Measurements from ENCODE around the gene RPL23.
A peak's percentile ranks its signal among the peaks of the same experiment; 100 is the strongest.

The RPL23 gene
- 559 to 735 reads per million in 2 donors for total RNA-seq

DNA sequence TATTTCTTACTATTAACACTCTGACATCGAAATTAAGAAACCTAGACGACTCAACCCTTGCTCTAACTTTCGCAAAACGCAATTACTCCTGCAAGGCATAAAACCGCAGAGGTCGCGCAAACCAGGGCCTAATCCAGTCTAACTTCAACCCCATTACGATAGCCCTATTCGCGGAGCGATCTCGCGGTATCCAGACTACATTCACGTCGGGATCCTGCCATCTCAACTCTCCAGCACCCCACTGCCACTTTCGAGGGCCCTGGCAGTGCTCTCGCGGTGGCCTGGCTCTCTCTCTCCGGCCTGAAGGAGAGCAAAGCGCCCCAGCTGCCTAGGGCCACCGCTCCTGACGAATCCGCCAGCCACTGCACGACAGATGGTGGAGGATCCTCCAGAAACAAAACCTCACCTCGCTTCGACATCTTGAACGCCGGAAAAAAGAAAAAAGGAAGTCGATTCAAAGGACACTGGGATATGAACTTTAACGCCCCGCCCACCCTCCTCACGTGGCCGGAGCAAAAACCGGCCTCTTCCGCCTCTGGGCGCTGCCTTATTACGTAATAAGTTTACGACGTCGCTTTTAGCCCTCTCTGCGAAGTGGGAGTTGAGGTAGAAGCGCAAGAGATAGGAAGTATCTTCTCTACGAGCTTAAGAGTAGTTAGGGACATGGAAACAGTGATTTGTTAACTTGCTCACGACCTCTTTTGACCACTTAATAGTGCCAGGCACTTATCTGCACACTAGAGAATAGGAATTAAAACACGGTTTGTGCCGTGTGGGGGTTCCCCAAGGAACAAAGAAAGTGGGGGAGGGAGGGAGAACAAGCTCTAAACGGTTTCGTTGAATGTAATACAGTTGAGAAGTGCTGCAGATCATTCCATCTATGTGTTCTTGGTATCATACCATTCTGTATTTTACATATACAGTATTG, at the start of gene RPL23:
Gene RPL23, minus strand, starts transcription at position 430 of the 928 bp plus-strand sequence. Its CDS starts 11 bp downstream, at position 419.
- DNase-seq: peak; percentile 50

DNA sequence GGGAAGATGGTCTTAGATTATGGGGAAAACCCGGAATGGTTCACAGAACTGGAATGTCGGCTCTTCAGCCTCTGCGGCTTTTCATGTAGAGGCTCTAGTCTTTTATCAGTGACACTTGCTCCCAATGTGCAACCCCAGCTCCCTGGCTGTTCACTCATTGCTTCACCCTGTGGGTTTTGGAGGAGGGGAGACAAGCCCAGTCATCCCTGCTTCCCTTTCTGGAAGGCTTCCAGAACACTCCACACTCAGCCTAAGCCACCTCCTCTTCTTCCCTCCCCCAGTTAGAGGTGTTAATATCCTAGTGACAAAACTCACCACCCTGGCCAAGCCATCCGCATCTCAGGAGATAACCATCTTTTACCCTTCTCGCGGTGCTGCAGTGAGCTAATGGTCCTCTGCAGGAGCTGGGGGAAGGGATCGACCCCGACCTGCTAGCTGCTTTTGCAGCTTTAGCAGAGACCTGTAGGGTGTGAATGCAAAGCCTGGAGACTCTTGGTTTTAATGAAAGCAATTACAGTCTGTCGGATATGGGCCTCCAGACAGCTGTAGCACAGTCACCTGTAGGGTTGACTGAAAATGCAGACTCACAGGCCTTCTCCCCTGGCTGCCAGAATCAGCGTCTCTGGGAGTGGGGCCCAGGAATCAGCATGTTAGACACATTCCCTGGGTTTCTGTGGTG, 47.6 kb upstream of the RPL23 start:
- DNase-seq: no peak

DNA sequence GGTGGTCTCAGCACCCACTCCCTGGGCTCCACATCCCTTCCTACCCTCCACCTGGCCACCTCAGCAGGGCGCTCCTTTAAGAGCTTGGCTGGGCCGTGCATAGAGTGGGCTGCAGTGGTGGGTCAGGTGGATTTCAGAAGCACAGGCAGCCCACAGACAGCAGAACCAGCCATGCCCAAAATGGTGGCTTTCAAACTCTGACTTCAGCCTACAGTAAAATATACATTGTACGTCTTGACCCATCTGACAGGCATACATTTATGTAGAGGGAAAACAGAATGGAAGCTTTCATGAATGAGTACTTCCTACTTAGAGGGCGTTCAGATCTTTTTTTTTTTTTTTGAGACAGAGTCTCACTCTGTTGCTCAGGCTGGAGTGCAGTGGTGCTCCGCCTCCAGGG, 45.9 kb upstream of the RPL23 start:
- no peak for DNase-seq

DNA sequence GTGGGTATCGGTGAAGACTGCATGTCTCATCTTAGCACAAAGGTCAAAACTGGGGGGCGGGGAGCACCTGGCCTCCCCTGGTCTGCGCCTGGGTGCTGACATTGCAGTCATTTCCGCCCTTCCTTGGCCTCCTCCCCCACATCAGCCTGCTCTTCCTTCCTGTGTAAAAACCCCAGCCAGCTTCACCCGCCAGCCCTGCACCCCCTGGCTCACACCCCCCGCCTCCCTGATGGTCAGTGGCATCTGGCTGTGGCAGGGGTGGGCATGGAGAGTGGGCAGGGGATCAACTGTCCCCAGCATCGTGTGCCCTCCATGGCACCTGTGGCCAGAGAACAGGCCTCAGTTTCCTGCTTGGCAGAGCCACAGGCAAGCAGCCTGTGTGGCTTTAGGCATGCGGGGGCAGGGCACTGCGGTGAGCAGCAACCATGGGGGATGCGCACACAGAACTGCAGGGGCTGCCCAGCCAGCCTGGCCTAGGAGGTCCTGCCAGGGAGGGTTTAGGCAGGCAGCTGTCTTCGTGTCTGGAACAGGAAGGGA, 45.4 kb upstream of the RPL23 start:
- DNase-seq: peak; percentile 58

DNA sequence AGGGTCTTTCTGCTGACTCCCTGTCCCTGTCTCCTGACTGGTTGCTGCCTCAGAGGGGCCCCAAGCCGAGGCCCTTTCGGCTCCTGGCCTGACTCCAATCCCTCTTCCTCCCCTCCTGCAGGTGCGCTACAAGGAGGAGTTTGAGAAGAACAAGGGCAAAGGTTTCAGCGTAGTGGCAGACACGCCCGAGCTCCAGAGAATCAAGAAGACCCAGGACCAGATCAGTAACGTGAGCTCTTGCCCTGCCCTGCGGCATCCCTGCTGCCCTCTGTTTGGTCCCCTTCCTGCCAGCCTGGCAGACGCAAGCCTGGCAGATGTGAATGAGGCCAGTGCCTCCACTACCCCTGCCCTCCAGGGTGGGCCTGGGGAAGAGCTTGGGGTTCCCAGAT, 44.8 kb upstream of the RPL23 start:
- no peak for DNase-seq

DNA sequence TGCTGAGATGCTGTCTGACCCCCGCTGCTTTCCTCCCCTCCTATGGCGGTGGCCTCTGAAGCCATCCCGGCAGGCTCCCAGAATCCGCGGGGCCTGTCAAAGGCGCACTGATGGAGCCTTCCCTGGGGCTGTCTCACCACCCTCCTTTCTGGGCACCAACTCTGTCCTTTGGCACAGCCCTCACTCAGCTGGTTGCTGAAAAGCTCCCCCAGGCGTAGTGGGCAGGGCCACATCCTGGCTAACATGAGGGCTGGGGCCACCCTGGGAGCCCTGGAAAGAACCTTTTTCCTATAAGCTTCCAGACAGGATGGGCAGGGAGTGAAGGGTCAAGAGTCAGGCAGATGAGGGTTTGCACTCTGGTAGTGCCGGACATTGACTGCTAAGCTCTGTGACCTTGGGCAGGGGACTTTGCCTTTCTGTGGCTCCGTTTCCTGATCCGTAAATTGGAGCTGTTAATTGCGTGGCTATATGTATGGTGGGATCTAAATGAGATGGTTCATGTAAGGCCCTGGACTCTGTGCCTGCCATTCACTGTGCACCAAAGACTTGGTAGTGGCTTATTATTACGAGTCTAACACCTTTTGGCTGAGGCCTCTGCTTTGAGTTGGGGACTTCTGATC, 44.3 kb upstream of the RPL23 start:
- no peak for DNase-seq

DNA sequence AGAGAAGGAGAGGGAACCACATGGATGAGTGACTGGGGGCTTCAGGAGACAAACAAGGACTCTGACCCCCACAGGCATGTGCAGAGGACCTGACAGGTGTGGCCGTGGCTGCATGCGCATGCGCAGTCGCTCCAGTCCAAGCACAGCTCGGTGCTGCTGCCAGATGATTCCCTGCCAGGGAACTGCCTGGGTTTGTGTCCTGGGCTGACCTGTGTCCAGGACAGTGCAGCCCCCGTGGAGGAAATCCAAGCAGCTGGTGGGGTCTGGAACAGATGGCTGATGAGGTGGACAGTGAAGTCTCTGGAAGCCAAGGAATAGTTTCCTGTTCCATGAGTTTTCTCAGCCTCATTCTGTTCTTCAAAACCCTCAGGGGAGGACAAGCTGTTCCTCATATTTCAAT, 43.7 kb upstream of the RPL23 start:
- DNase-seq: no peak

DNA sequence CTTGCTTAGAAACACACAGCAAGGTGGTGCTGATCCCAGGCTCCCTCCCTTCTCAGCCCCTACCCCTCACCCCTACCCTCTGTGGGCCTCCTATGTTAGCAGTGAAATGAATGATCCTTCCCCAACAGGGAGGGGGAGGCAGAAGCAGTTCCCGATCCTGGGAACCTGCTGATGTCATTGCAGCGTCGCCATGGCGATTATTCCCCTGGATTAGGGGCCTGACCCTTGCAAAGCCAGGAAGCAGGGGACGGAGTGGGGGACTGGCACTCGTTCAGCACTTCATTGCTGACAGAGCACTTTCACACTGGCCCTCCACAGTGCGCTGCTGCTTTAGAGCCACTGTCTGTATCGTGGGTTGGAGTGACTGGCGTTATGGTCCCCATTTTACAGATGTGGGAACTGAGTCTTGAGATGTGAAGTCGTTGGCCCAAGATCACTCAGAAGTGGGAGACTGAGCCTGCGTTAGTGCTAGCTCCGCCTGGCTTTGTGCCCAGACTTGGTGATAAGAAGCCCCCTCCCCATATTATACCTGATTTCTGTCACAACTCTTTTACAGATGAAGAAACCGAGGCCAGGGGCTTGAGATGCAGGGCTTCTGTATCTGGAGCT, 42.9 kb upstream of the RPL23 start:
- DNase-seq: no peak

DNA sequence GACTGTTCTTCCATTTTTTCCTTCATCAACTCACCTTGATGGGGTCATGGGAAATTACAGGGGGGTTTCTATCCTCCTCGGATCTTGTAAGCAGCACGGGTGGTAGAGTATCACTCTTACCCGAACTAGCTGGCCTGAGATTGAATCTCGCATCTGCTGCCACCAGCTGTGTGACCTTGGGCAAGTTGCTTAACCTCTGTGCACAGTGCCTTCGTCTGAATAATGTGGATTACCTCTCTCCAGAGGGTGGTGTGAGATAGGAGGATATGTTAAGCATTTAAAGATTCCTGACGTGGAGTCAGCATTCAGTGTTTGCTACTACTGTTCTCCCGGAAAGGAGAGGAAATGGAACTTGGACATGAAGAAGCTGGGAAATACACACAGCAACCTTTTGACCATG, 40.8 kb upstream of the RPL23 start:
- no peak for DNase-seq

DNA sequence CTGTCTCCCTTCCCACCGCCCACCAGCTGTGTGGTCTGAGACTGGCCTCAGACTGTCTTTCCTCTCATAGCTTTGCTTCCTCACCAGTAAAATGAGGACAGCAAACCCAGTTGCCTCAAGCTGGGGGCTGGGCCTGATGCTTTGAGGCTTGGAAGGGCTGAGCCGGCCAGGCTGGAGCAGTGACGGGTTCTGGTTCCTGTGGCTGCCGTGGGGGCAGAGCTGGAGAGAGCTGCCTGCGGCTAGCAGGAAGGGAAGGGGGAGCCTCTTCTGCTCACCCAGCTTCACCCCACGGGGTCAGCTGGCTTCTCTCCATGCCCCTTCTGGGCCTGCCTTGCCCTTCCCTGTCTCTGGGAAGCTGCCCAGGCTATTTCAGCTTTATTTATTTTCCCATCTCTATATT, 40.1 kb upstream of the RPL23 start:
- peak; percentile 38 for DNase-seq

DNA sequence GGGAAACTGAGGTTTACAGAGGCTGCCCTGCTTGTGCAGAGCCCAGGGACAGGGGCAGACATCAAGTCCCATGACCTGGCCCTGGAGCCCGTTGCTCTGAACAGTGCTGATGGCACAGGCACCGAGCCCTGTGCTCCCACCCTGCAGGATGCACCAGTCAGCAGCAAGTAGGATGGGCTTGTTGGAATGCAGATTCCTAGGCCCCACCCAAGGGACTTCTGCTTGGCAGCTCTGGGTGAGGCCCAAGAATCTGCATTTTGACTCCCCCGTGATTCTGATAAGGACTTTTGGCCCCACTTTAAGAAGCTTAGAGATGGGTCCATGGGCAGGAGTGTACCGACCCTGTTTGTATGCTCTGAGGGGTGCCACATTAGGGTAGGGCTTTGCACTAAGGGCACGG, 39.6 kb upstream of the RPL23 start:
- DNase-seq: no peak

DNA sequence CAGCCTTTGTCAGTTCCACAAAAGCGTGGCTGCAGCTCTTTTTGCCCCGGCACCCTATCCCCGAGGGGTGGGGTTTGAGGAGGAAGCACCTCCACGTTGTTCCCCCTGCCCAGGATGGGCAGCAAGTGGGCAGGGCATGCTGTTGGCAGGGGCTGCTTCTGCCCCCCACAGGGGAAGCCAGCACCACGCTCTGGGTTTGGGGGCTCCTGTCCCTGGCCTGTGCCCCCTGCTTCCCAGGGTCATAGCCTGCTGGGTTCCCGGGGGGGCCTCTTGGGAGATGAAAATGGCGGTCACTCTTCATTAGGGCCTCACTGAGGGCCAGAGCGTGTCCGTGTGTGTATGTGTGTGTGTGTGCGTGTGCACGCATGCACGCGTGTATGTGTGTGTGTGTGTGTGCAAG, 39.1 kb upstream of the RPL23 start:
- DNase-seq: no peak

DNA sequence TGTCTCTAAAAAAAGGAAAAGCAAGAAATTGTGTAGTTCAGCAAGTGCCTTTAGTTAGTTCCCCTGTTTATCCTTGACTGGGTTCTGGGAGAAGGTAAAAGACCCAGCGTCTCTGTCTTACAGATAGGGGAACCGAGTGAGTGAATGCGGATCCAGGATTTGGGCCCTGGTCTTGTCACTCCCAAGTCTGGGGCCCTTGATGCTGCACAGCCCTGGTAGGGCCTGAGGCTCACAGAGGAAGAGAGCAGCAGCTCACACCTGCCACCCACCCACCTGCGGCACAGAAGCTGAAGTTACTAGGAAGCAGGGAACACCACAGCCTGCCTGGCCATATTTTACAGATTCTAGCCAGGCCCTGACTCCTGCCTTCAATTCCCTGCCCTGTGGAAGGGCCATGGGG, 38.6 kb upstream of the RPL23 start:
- DNase-seq: no peak

DNA sequence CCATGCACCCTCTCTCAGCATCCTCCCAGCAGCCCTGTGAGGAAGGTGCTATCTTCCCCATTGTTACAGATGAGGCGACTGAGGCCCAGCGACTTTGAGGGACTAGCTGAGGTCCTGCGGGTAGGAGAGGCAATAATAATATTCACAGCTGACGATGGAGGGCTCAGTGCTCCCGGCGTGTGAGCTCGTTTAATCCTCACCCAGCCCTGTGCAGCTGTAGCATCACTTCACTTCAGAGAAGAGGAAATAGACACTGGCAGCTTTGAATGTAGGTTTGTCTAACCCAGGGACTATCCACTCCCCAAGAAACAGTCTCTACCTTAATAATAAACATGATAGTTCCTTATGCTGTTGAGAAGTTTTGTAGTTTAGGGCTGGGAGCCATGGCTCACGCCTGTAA, 37.9 kb upstream of the RPL23 start:
- no peak for DNase-seq

DNA sequence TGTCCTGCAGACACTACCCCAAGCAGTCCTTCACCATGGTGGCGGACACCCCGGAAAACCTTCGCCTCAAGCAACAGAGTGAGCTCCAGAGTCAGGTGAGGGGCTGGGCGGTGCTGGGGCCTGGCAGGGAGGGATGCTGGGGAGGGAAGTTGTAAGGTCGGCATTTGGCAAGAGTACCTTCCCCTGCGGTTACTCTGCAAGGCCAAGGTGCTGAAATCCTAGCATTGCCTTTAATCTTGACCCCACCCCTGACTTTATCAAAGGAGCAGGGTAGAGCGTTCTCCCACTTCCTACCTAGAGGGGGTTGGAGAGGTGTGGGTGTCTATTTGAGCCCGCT, 36.9 kb upstream of the RPL23 start:
- DNase-seq: no peak

DNA sequence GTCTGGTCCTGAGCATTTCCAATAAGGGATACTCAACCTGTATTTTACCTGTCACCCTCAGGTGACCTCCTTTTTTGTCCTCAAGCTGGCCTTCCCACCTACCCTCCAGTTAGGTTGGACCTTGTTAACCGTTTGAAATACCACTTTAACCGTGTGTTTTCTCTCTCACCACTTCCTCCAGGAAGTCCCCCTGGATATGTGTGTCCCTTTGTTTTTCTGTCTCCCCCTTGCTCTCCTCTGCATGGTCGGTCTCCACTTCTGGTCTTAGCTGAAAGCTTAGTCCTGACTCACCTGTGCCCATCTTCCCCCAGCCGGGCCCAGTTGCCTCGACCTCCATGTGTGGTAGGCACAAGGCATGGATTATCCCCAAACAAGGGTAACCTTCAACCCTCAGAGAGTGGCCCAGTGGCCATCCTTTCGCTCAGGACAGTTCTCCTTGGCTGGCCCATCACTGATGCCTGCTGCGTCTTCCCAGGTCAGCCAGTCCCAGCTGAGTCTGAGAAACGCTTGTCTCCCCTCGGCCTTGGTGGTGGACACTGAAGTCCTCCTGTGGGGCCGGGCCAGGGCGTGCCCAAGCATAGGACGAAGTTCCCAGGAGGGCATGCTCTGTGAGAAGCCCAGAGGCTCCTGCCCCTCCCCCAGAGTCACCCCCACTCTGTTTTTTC, 36.4 kb upstream of the RPL23 start:
- no peak for DNase-seq

DNA sequence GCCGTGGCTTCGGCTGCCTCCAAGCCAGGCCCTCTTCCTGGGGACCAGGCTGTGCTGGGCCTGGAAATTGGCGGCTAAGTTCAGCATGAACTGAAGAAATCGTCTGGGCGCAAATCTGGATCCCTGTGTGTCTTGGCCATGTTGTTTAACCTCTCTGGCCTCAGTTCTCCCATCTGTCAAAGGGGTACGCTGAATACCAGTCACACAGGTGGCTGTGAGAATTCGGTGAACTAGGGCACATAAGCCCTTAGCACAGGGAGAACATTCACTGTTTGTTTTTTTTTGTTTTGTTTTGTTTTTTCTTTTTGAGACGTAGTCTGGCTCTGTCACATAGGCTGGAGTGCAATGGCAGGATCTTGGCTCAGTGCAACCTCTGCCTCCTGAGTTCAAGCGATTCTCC, 35.3 kb upstream of the RPL23 start:
- no peak for DNase-seq

DNA sequence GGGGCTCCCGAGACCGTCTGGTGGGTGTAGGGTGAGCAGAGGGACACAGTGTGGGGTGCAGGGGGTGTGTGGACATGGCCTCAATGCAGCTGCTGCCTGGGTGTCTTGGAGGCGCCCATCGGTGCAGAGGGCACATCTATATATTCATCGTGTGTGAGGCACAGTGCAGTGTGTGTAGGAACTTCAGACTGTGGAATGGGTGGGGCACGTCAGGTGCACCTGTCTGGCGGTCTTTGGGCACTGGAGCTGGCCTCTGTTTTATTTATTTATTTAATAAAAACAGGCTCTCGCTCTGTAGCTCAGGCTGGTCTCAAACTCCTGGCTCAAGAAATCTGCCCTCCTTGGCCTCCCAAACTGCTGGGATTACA, 33.1 kb upstream of the RPL23 start:
- no peak for DNase-seq

DNA sequence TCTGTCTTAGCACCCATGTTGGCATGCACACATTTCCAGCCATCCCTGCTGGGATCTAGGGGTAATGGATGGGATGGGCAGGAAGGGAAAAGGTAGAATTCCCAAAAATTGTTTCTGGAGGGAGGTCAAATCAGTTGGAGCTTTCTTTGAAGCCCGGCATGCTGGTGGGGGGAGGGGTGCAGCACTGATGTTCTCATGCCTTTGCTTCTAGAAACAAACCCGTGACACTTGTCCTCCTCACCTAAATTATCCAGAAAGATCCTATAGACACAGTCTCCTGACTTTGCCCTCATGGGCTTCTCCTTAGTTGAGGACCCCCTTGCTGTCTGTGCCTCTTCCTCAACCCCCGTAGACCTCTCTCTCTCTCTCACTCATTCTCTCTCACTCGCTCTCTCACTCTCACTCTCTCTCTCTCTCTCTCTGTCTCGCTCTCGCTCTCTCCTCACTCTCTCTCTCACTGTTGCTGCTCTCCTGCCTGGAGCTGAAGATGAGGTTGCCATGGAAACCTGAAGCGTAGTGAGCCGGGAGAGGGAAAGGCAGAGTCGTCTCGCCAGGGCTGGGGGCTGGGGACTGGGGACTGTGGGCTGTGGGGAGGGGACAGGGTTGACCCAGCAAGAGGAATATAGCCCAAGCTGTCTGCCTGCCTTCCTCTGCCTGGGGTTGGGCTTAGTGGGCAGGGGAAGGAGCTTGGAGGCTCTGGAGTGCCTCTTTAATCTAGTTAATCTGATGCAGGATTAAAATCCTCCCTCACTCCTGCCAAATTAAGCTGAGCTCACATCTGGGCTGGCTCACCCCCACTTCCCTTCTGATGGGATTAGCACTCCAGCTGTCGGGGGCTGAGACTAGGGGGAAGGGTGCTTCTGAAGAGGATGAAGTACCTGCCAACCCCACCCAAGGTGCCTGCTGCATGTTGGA, 32.5 kb upstream of the RPL23 start:
- DNase-seq: no peak

DNA sequence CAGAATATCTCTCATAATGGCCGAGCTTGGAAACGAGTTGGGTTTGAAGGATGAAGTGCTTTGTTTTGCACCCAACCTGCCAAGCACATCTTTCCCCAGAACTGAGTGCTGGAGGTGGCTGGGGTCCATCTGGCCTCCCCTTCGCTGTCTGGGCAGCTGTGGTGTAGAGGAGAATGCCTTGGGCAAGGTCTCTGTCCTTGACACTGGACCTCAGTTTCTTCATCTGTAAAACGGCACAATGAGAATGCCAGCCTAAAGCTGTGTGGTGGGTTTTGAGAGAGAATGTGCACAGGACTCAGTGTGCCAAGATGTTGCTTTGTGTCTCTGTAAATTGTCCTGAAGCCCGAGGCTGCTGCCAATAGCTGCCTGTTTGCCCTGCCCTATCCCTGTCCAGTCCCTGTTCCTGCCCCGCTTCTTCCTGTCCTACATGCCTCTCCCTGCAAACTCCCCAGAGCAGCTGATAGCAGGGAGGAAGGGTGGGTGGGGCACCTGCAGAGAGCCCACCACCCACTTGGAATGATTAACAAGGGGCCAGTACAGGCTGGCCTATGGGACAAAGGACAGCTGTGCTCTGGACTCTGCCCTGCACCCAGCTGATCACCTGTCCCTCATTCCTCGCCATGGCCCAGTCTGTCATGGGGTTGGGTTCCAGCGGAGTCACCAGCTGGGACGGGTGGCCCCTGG, 31.7 kb upstream of the RPL23 start:
- no peak for DNase-seq

Data from activated gamma-delta T cell (primary cell).